GM19438 (cell line): ENCODE measurements around the gene TRRAP.
"Not testable (repeated sequence)": the region's sequence is repeated elsewhere in the genome, so short reads cannot be mapped to it uniquely, and the experiment has no call there.

ENCODE experiments used
- ATAC-seq: cut with Tn5 transposase; IDR thresholded peaks from one replicate; pipeline ENCODE4 v1.9.1; 2021; ENCODE audit warnings: low read depth; ENCODE audit not compliant: unreplicated experiment

Gene TRRAP

GRCh38 chr7:98864731-98865453, 13.4 kb upstream of the TRRAP start:
- no peak for ATAC-seq

DNA sequence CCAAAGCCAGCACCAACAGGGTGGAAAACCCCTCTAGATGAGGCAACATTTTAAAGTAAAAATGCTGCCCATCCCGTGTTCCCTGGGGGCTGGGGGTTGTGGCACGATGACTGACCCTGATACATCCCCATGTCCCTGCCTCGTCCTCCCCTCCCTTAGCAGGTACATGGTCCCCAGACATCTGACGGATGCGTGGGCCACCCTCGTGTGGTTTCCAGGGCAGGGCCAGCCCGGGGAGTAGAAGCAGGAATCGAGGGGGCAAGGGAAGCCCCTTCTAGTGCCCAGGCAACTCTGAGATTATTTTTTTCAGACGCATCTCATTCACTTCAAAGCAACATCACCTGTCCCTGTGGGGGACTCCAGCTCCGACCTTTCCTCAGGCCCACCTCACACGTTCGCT, 12.0 kb upstream of the TRRAP start:
- no peak for ATAC-seq

GRCh38 chr7:98866765-98867164, 11.6 kb upstream of the TRRAP start:
- no peak for ATAC-seq

DNA sequence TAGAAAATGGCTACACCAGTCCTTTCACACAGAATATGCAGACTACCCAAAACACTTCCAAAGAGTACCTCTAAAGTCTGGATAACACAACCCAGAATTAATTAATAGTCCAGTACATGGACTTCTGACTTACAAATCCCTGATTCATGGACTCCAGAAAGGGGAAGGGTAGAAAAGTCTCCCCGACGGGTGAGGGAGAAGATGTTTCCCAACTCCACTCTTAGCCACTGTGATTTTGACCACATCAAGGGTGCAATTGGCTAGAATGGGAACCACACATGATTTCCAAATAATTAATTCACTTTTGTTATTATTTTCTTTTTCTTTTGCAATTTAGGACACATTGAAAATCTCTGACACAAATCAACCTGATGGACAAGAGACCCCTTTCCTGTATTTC, 9.9 kb upstream of the TRRAP start:
- no peak for ATAC-seq

GRCh38 chr7:98869027-98869596, 9.2 kb upstream of the TRRAP start:
- ATAC-seq, result no peak

DNA sequence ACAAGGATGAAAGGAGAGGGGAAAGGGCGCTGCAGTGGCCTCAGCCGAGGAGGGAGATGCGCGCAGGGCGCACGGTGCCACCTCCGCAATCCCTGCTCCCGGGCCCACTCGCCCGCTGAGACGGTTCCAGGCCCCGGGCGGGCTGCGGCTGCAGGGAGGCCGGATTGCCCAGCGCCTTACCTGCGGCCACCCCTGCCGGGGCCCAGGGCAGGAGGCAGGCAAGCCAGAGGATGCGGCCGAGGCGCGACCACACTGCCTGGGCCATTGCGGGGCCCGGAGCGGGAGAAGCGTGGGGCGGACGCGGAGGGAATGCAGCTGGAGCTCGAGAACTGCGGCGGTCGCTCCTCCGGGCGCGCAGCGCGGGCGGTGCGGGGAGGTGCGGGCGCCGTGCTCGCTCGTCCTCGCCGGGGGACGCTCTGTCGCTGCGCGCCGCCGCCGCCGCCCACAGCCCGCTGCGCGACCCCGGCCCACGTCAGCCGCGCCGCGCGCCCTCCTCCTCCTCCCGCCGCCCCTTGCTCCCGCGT, 8.7 kb upstream of the TRRAP start, which contains the start of gene TMEM130:
Gene TMEM130, minus strand, starts transcription at position 418 of the 524 bp plus-strand sequence. Its CDS starts 153 bp downstream, at position 265.
- no peak for ATAC-seq

- ATAC-seq, result peak; percentile 76
These were observed 8.1 kb upstream of the TRRAP start for GRCh38 chr7:98870121-98870651.

GRCh38 chr7:98870807-98871491, 7.4 kb upstream of the TRRAP start:
- ATAC-seq, result no peak

DNA sequence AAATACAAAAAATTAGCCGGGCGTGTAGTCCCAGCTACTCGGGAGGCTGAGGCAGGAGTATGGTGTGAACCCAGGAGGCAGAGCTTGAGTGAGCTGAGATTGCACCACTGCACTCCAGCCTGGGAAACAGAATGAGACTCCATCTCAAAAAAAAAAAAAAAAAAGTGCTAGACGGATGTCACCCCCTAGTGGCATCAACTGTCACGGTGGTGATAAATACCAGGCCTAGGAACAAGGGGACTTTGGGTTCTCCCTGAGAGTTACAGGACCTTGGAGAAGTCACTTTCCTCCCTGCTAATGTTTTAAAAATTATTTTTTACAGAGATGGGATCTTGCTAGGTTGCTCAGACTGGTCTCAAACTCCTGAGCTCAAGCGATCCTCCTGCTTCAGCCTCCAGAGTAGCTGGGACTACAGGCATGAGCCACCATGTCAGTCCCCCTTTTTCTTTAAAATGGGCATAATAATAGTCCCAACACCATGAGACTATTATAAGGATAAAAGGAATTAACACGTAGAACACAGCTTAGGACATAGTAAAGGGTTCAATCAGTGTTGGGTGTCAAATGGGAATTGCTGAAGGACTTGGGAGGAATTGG, 5.9 kb upstream of the TRRAP start:
- no peak for ATAC-seq

- ATAC-seq, result not testable (repeated sequence)
These were observed 4.7 kb upstream of the TRRAP start for GRCh38 chr7:98873610-98874009.

- no peak for ATAC-seq
These were observed 3.4 kb upstream of the TRRAP start for GRCh38 chr7:98874942-98875341.

- no peak for ATAC-seq
These were observed 2.8 kb upstream of the TRRAP start for GRCh38 chr7:98875501-98875900.

DNA sequence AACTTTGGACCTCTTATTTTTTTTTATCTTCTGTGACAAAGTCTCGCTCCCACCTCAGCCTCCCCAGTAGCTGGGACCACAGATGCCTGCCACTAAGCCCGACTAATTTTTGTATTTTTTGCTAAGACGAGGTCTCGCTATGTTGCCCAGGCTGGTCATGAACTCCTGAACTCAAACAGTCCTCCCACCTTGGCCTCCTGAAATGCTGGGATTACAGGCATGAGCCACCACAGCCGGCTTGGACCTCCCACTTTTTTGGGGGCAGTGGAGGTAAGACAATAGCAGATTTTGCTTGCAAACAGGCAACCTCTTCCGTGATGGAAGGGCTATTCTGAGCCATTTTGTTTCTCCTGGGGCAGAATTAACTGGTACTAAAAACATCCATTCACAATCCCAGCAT, 1.2 kb upstream of the TRRAP start:
- no peak for ATAC-seq

DNA sequence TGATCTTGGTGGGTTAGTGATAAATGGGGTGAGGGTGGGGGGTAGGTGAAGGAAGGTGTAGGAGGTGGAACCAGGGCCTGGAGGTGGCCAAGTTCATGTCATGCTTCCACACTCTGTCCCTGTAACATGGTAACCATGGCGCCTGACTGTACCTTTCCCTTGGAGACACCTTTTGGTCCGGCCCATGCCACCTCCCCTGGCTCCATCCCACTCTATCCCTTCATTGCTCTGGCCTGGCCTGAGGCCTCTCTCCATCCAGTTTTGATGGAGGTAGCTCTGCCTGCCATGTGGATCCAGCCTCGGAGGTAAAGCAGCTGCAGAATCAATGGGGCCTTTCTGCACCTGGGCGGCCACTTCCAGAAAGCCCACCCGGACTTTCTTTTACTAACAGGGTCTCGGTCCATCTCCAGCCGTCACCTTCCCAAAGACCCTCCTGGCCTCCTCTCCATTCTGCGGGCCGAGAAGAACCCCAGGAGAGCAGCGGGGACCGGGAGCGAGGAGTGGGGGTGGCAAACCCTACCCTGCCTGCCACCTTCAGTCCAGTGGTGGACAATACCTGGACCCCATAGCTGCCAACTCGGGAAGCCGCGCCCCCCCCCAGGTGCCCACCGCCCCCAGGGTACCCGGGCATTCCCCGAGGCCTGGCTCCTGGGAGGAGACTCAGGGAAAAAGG, 504 bp upstream of the TRRAP start:
- peak; percentile 2 for ATAC-seq

GRCh38 chr7:98879198-98879978, 1.1 kb downstream of the TRRAP start:
- ATAC-seq, result peak; percentile 84

GRCh38 chr7:98879979-98880315, 1.6 kb downstream of the TRRAP start:
- no peak for ATAC-seq

- no peak for ATAC-seq
These were observed 2.2 kb downstream of the TRRAP start for GRCh38 chr7:98880485-98880884.

GRCh38 chr7:98881561-98882315, 3.4 kb downstream of the TRRAP start:
- no peak for ATAC-seq

DNA sequence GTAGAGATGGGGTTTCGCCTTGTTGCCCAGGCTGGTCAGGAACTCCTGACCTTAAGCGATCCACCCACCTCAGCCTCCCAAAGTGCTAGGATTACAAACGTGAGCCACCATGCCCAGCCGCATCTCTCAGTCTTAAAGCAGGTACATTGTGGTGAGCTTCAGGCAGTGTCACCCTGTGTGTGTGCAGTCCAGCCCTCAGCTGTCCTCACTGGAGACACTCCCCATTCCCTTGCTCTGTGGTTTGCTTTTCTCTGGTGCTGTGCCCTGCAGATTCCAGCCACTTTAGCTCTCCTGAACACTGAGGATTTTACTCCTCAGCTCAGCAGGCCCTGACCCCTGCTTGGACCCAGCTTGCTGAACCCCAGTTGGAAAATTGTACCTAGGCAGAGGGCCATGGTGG, 6.1 kb downstream of the TRRAP start:
- ATAC-seq, result no peak
